PC-3 (cell line): ENCODE data around the gene HS2ST1. TPM values are rescaled to one million over a fixed set of nuclear protein-coding genes. Genes with fewer than 3 reads are reported as not detected.

ENCODE experiments used
- ATAC-seq: fragments of 200-7000 bp; cut with Tn5 transposase; 2 replicates; pipeline ENCODE4 v1.9.1; 2020; ENCODE audit warnings: mild to moderate bottlenecking, moderate library complexity
- BruUV-seq: library from RNA; stranded (reverse); fragments of 400-500 nt; replicated peaks from 2 replicates; lab custom pipeline; 2021; lab: Mats Ljungman, UMichigan
- CTCF ChIA-PET: fragments of 300-600 bp; sonication (Branson Sonifier 250); formaldehyde crosslinking; loops from one replicate; lab custom pipeline; 2022; ENCODE audit warnings: antibody characterized with exemption; lab: Charles Lee
- POLR2A ChIA-PET: fragments of 300-600 bp; sonication (Branson Sonifier 250); formaldehyde crosslinking; loops from one replicate; lab custom pipeline; 2022; ENCODE audit warnings: antibody characterized with exemption; ENCODE audit not compliant: unreplicated experiment; lab: Charles Lee
- DNase-seq: peaks from one replicate; pipeline ENCODE4 v3.0.0-alpha.2; 2015
- H2AFZ ChIP-seq: fragments of 300-600 bp; sonication (generic); 2 replicates; pipeline ENCODE4 v1.6.0; 2016; ENCODE audit warnings: antibody characterized with exemption, low read length
- H3F3A ChIP-seq: fragments of 300-600 bp; sonication (generic); one replicate; pipeline ENCODE4 v1.6.0; 2017; ENCODE audit warnings: antibody characterized with exemption, low read length, control low read depth, mild to moderate bottlenecking; ENCODE audit not compliant: unreplicated experiment
- H3K27ac ChIP-seq: fragments of 300-600 bp; sonication (generic); 2 replicates; pipeline ENCODE4 v1.5.1; 2016; ENCODE audit warnings: mild to moderate bottlenecking, low read length
- H3K27me3 ChIP-seq: fragments of 300-600 bp; sonication (generic); 2 replicates; pipeline ENCODE4 v1.6.1; 2016; ENCODE audit warnings: low read length, mixed read lengths
- H3K36me3 ChIP-seq: fragments of 300-600 bp; sonication (generic); 2 replicates; pipeline ENCODE4 v1.6.1; 2016; ENCODE audit warnings: low read depth, mixed run types, low read length, mixed read lengths
- H3K4me1 ChIP-seq: fragments of 300-600 bp; sonication (generic); 2 replicates; pipeline ENCODE4 v1.5.1; 2016; ENCODE audit warnings: low read length; ENCODE audit not compliant: insufficient read depth
- H3K4me2 ChIP-seq: fragments of 300-600 bp; sonication (generic); 2 replicates; pipeline ENCODE4 v1.6.0; 2016; ENCODE audit warnings: low read length
- H3K4me3 ChIP-seq: fragments of 300-600 bp; sonication (generic); 2 replicates; pipeline ENCODE4 v1.5.1; 2016; ENCODE audit warnings: mild to moderate bottlenecking, low read length, mixed read lengths
- H3K79me2 ChIP-seq: fragments of 300-600 bp; sonication (generic); 2 replicates; pipeline ENCODE4 v1.6.1; 2017; ENCODE audit warnings: low read length, mixed read lengths
- H3K9ac ChIP-seq: fragments of 300-600 bp; sonication (generic); 2 replicates; pipeline ENCODE4 v1.6.0; 2016; ENCODE audit warnings: mild to moderate bottlenecking, low read length
- H3K9me2 ChIP-seq: fragments of 300-600 bp; sonication (generic); replicated peaks from 2 replicates; pipeline ENCODE4 v1.6.1; 2016; ENCODE audit warnings: mixed run types, low read length, mixed read lengths
- H3K9me3 ChIP-seq: fragments of 300-600 bp; sonication (generic); 2 replicates; pipeline ENCODE4 v1.6.1; 2016; ENCODE audit warnings: low read length, mixed read lengths
- H4K20me1 ChIP-seq: fragments of 300-600 bp; sonication (generic); 2 replicates; pipeline ENCODE4 v1.6.1; 2016; ENCODE audit warnings: low read length, mixed read lengths
- CTCF ChIP-seq: fragments of 300-600 bp; sonication (generic); conservative IDR thresholded peaks from 2 replicates; pipeline ENCODE4 v1.5.1; 2017; ENCODE audit warnings: antibody characterized with exemption, low read depth, mild to moderate bottlenecking, low read length
- EZH2 ChIP-seq: fragments of 300-600 bp; sonication (generic); IDR thresholded peaks from one replicate; pipeline ENCODE4 v1.6.1; 2017; ENCODE audit warnings: antibody characterized with exemption, mild to moderate bottlenecking, low read length; ENCODE audit not compliant: unreplicated experiment
- EZH2phosphoT487 ChIP-seq: fragments of 300-600 bp; sonication (generic); IDR thresholded peaks from 2 replicates; pipeline ENCODE4 v1.6.1; 2018; ENCODE audit warnings: mild to moderate bottlenecking, antibody characterized with exemption, low read length, borderline replicate concordance
- intact Hi-C: fragments of 100-400 bp; cut with micrococcal nuclease; formaldehyde crosslinking; loops from 2 replicates; pipeline ENCODE4 v1.9.0; 2023
- total RNA-seq: library from RNA; depleted of rRNA; stranded (reverse); fragments of >200 nt; gene quantifications from 2 replicates; pipeline ENCODE4 v1.2.3, GENCODE V29; 2014

Gene HS2ST1
- total RNA-seq, 1 experiment from 2014 or later, result 15.3 TPM

- no peak overlapping the region for H3K4me2 ChIP-seq
- H3K79me2 ChIP-seq, result no peaks in the 10 kb centered on the region
- H3K4me3 ChIP-seq, result no peak overlapping the region
- ChIA-PET POLR2A (no interaction called here), CTCF (no interaction called here)
- H3K4me1 ChIP-seq, result peaks cover 19% of the 10 kb centered on the region
- ATAC-seq (no peak), DNase-seq (no peak)
- intact Hi-C loops, result loop anchor here (5.0 to 10.0 kb wide), 2 partner anchors 36 to 63 kb away; no protein-coding TSS in a partner anchor
- TF ChIP-seq EZH2phosphoT487, result no peak
- no peak for TF ChIP-seq EZH2
- no peaks in the 10 kb centered on the region for H3K36me3 ChIP-seq
- H3K9me3 ChIP-seq, result no peaks in the 10 kb centered on the region
- H3F3A ChIP-seq, result no peaks in the 10 kb centered on the region
- no peaks in the 10 kb centered on the region for H3K9me2 ChIP-seq
- no peak overlapping the region for H2AFZ ChIP-seq
- no peak overlapping the region for H3K27ac ChIP-seq
- BruUV-seq, result no TSS peak
- no peak overlapping the region for H3K9ac ChIP-seq
- H4K20me1 ChIP-seq, result no peaks in the 10 kb centered on the region
- no peaks in the 10 kb centered on the region for H3K27me3 ChIP-seq
These were observed 77.2 kb downstream of the HS2ST1 start for GRCh38 chr1:86991549-86992186.

GRCh38 chr1:86992861-86993260, 78.4 kb downstream of the HS2ST1 start:
- H3K9me2 ChIP-seq, result no peaks in the 10 kb centered on the region
- H3K79me2 ChIP-seq, result no peaks in the 10 kb centered on the region
- H3K4me2 ChIP-seq, result peak overlapping the region; percentile 48
- intact Hi-C loops, result loop anchor here (5.0 to 10.0 kb wide), 2 partner anchors 34 to 62 kb away; no protein-coding TSS in a partner anchor
- H3K9ac ChIP-seq, result no peak overlapping the region
- BruUV-seq, result no TSS peak
- peak overlapping the region; percentile 14 for H3K27ac ChIP-seq
- no peaks in the 10 kb centered on the region for H3K27me3 ChIP-seq
- POLR2A ChIA-PET, result no interaction called here
- no peaks in the 10 kb centered on the region for H4K20me1 ChIP-seq
- H3K4me1 ChIP-seq, result peaks cover 19% of the 10 kb centered on the region
- peak; percentile 90 for ATAC-seq
- H3K4me3 ChIP-seq, result peak overlapping the region; percentile 4; the same call in 1 of the 2 replicates
- H2AFZ ChIP-seq, result no peak overlapping the region
- H3K36me3 ChIP-seq, result no peaks in the 10 kb centered on the region
- no peaks in the 10 kb centered on the region for H3F3A ChIP-seq
- DNase-seq, result peak; percentile 67
- no peaks in the 10 kb centered on the region for H3K9me3 ChIP-seq
- CTCF ChIA-PET, result no interaction called here
- no peak for TF ChIP-seq EZH2
- no peak for TF ChIP-seq CTCF
- TF ChIP-seq EZH2phosphoT487, result no peak

- Histone ChIP-seq H3K79me2 (no peaks in the 10 kb centered on the region), H3K27ac (peak overlapping the region; percentile 14), H3K4me1 (peaks cover 19% of the 10 kb centered on the region), H3K4me2 (peak overlapping the region; percentile 48), H3K27me3 (no peaks in the 10 kb centered on the region), H3K36me3 (no peaks in the 10 kb centered on the region), H3K9me2 (no peaks in the 10 kb centered on the region), H4K20me1 (no peaks in the 10 kb centered on the region), H3K4me3 (peak overlapping the region; percentile 4; the same call in 1 of the 2 replicates), H3K9ac (no peak overlapping the region), H3K9me3 (no peaks in the 10 kb centered on the region), H3F3A (no peaks in the 10 kb centered on the region), H2AFZ (no peak overlapping the region)
- ATAC-seq (peak; percentile 68), DNase-seq (peak; percentile 42)
- no peak for TF ChIP-seq EZH2
- TF ChIP-seq EZH2phosphoT487, result no peak
- TF ChIP-seq CTCF, result no peak
- intact Hi-C loops, result loop anchor here (5.0 to 10.0 kb wide), 2 partner anchors 34 to 61 kb away; no protein-coding TSS in a partner anchor
- POLR2A ChIA-PET, result interaction anchor here (0.6 kb wide), 1 partner anchor 68 kb away, joined by 3 read pairs; no protein-coding TSS in a partner anchor
- no TSS peak for BruUV-seq
- CTCF ChIA-PET, result no interaction called here
These were observed 79.0 kb downstream of the HS2ST1 start for GRCh38 chr1:86993269-86993985.
